ENCODE measurements around the gene LRRC1.

- TF ChIP-seq CTCF (optimal IDR thresholded peaks at IDR 0.05 in 1 of 3, IDR thresholded peaks at IDR 0.05 in 1 of 3, conservative IDR thresholded peaks at IDR 0.05 in 1 of 3; ENCODE audit: extremely low read depth in 1 of 3, insufficient read depth in 2 of 3, low read length in 3 of 3) (no peak), EZH2 (IDR thresholded peaks at IDR 0.05; ENCODE audit: low read length) (no peak)
Observed at GRCh38 chr6:53770780-53771249, 24.0 kb upstream of the LRRC1 start.

All from keratinocyte (primary cell).